Stimulated activated CD8-positive, alpha-beta memory T cell treated with anti-CD3 and anti-CD28 coated beads, Interleukin-7, amount 100 ng/mL, for 4 hours (primary cell): ENCODE measurements around the gene ARSG.

Source experiments
- DNase-seq, 2 donors: peaks; one replicate each; pipeline ENCODE4 v3.0.0-alpha.2; 2020; ENCODE audit warnings: low read depth in 2 of 2

Gene ARSG

DNA sequence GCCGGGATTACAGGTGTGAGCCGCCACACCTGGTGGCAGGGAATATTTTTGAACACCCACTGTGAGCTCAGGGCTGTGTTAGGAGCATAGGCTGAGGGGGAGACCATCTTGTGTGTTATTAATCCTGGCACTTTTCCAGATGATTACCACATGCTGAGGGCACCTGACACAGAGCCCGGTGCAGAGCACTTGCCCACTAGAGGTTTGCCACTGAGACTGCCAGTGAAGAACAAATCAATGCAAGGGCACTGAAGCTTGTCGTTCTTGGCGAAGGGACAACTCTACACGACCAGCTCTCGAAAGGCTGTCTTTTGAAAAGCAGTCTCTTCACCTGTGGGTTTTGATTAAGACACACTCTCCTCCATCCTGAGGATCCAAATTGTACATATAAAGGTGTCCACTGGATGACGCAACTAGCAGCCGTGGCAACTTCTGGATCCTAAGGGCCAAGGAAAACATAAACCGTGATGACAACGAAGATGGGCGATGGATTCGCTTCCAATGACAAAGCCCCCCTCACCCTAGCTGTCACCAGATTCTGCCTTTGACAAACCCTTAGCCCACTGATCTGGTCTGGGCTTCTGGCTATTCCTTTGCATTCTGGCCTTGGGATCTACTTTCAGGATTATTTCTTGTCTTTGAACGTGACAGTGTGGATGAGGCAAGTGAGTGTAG lies 137.3 kb downstream of the ARSG start:
- no peak for DNase-seq

DNA sequence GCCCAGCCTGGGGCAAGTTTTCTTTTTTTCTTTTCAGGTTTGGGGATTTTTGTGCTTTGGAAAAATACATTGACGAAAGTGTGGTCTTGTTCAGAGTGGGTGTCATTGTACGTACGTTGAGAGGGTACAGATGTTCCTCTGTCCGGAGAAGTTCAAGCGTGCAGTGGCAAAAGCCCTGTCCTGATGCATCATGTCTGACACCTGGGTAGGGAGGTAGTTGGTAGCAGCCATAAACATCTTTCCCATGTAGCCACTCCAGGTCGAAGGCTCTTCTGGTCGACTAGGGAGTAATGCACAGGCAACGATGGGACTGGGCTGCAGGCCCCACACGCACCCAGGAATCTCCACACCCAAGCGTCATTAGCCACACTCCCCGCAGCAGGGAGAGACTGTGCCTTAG lies 138.6 kb downstream of the ARSG start:
- DNase-seq = no peak

DNA sequence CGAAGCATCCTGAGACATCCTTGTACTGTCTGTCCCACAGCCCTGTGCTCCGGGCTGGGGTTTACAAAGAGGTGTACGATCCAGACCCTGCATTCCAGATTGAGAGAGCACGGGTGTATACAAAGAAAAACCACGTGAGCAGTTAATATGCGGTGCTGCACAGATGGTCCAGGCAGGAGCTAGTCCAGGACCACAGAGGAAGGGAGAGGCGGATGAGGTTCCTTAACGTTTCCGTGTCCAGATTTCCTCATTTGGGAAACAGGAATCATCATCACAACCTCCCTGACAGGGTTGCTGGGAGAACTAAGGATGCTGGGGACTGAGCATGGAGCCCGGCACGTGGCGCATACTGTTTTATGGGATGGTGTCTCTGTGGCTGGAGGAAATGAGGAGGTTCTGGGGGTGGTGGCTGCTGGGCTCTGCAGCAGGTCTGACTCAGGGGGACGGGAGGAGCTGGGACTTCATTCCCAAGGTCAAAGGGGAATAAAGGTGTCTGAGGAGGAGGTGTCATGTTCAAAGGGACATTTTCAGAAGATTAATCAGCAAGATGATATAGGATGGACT lies 139.8 kb downstream of the ARSG start:
- DNase-seq = no peak

DNA sequence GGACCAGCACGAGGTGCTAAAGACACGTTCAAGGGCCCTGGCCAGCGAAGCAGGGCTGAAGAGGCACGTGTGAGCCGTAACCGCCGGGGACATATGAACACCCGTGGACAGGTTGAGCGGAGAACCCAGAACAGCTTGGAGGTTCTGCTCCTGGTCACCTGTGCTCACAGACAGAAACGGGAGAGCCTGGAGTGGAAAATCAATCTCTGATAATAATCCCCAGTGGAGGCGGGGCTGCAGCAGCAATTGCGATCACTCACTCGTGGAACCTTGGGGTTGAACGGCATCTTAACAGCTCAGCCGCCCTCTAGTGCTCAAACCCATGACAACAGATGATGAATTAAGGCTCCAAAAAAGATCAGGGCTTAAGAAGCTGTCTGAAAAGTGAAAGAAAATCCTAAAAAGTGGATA lies 140.4 kb downstream of the ARSG start:
- DNase-seq = peak in 1 of 2 donors; percentile 15

DNA sequence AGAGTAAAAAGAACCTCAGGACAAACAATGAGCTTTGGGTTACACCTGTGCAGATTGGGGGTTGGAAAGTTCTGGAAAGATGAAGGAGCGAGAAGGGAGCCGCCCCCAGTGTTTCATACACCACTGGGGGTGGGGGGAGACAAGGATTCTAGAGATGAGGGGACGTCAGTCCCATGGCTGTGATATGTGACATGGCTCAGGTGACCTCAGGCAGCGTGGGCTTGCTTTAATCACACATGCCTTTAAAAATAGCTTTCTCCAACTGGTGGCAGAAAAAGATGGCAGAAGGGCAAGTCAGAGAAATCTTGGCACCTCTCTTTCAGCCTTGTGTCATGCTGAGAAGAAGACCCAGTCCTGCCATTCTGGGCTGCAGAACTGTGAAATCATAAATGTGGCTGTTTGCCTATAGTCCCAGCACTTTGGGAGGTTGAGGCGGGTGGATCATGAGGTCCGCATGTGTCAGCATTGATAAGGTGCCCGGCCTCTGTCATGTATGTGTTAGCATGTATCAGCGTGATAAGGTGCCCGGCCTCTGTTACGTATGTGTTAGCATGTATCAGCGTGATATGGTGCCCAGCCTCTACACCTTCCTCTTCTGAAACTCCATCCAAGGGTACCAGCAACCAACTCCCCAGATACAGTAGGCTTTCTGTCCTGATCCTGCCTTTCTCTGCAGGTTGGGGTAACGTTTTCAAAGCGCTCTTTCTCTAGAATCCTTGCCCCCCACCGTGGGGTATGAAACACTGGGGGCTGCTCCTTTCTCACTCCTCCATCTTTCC lies 141.0 kb downstream of the ARSG start:
- DNase-seq = no peak

DNA sequence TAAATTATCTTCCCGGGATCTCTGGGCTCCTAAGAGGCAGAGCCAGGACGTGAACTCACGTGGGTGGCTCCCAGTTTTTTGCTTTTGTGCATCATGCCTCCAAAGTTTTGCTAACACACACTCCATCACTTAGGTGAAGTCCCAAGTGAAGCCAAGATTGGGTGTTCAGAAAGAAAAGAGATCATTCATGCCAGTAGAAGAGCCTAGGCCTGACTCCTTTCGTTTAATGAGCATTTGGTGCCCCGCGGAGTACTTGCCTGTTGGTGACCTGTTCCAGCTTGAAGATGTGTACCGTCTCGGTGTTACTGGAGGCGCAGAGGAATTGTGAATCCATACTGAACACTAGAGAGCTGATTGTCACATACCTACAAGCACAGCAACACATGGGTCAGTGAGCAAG lies 141.9 kb downstream of the ARSG start:
- no peak for DNase-seq

DNA sequence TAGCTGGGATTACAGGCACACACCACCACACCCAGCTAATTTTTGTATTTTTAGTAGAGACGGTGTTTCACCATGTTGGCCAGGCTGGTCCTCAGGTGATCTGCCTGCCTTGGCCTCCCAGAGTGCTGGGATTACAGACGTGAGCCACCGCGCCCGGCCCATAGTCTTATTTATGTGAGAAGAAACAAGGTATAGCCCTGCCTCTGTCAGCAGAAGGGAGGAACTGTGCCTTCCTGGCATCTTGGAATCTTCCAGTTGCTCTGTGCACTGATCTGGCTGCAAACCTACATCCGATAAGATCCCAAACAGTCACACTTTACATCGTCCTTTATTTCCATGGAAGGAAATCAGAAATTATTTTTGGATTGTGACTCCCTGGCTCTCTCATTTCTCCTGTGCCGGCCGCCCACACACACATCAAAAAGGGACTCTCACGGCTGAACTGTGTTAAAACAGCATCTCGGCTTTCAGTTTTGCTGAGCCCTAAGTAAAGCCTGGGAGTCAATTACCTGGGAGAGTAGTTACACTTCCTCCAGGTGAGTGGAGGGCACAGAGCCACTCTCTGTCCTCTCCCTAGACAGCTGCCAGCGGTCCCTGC lies 142.7 kb downstream of the ARSG start:
- DNase-seq = no peak

DNA sequence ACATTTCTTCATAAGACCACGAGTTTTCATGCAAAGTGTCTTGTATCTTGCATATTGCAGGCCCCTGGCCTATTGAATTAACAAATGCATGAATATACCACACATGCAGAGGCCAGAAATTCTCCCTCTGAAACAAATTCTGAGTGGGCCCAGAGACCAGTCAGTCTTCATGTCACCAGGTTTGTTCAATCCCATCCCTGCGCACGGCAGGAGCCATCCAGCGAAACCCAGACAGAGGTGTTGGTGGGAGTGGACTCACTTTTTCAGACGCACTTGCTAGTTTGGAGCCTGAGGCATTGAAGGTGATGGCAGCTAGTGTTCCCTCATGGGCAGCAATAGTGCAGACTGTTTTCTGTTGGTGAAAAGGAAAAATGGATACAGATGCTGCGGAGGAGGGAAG lies 144.1 kb downstream of the ARSG start:
- DNase-seq = no peak

DNA sequence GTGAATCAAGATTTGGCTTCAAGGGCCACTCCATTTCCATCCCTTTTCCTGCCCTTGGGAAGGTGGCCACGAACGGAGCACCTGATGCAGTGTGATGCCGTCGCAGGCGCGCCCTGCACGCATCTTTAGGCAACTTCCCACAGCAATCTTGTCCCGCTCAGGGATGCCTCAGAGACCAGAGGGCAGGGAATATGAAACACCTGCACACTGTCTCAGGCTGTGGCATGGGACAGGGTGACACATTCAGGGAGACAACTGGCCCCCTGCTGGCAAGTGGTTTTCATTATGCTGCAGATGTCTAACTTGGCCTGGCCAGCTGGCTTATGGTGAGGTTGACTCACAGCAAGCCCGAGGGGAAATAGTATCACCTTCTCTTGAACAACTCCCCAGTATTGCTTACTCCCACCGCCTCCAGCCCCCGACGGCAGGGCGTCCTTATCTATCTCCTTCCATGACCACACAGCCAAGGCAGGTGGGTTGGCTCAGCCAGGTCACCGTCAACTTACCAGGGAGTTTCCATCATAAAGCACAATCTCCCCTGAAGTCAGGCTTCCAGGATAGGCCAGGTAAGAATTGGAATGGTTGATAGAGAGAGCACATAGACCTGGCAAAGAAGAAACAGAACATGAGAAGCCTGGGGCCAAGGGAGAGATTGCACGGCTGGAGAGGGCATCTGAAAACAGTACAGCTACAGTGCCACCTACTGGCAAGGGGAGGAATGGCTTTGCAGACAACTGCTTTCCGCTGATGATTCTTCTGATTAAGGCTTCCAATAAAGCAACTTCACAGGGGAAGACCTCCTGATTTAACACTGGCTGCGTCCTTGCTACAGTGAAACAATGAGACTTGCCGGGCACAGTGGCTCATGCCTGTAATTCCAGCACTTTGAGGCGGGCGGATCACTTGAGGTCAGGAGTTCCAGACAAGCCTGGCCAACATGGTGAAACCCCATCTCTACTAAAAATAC lies 144.9 kb downstream of the ARSG start:
- peak; percentile 66 to 74 for DNase-seq

DNA sequence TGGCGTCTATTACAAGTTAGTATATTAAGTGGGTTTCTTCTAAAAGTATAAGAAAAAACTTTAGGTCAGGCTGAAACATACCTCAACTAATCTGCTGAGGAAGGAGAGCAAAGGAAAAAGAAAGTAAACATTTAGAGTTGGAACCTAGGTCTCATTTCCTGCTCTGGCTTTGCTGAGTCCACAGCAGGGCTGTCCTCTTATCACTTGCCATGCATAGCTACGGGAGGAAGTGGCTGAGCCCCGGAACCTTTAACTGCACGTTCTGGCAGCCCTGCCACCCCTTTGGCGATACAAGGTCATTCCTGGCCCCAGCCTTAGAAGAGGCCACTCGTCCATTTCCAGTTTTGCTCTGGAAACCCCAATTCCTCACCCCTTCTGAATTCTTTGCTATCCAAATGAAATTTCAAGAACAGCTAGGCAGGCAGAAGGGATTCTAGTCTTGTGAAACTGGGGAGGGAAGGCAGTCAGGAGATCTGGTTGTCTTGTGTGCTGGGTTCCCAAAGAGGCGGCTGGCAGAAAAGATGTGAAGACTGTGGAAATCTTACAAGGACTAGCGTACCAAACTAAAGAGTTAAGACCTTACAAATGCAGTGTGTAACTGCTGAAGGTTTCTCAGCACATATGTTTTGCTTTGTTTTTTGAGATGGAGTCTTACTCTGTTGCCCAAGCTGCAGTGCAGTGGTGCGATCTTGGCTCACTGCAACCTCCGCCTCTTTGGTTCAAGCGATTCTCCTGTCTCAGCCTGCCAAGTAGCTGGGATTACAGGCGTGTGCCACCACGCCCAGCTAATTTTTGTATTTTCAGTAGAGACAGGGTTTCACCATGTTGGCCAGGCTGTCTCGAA lies 146.9 kb downstream of the ARSG start:
- peak in 1 of 2 donors; percentile 27 for DNase-seq

DNA sequence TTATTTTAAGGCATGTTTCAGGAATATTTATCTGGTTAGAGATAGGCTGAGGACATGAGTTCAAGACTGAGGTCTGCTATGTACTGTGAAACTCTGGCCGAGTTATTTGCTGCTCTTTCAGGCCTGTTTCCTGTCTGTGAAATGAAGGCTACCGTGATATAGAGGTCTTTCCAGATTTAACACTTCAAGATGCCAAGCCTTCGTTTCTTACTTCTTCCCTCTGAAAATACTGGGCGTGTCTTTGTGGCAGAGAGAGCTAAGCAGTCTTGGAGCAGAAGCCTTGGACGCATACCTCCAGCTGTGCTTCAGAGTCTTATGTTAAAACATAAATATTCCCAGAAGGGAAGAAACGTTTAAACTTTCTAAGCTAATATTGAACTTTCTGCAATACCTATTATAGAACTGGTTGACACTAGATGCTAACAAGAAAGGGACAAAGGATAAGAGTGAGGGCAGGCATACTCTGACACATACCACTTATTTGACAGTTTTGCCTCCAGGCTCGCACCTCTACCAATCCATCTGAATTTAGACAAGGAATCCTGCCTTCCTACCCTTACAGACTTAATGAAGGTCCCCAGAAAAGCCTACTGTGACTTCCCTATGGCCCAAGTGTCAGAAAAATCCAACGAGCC lies 148.5 kb downstream of the ARSG start:
- DNase-seq = no peak

DNA sequence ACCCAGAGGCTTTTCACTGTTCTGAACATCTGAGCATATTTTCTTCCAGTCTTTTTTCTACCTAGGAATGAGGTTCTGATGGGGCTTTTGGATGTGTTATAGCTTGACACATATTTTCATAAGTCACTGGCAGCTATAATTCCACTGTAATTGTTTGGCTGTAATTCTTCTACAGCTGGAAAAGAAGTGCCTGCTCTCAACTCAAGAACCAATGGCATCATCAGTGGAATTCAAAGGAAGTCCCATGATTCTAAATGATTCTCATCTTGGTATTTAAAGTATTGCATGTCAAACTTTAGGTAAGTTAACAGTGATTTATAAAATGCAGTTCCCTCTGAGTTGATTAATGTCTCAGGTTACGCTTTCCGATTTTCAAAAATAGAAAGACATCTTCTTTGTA lies 149.2 kb downstream of the ARSG start:
- DNase-seq = no peak

DNA sequence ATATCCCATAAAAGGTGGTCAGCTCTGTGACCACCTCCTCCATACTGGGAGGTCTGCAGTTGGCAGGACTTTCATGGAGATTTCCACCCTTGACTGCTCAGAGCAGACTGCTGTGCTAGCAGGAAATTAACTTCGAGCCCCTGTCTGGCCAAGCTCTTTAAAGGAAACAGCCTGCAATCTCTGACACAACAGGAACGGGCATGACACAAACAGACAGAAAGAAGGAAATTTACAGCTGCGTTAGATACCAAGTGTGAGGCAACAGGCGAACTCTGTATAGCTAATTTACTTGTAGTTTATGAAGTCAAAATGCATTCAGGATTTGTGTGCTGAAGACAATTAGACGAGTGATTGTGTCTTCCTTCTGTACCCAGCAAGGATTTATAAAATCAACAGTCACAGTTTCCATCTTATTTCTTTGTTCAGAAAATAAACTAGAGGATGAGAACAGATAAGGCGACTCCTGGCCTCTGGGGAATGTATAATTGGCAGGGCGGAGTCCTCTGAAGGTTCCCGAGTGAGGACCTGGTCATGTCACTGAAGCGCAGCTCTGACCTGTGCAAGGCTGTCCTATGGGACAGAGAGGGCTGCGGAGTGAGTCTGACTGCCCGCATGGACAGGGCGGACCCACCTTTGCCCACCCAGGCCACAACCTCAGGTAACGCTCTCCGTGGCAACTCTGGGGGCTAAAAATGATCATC lies 149.9 kb downstream of the ARSG start:
- DNase-seq = no peak

DNA sequence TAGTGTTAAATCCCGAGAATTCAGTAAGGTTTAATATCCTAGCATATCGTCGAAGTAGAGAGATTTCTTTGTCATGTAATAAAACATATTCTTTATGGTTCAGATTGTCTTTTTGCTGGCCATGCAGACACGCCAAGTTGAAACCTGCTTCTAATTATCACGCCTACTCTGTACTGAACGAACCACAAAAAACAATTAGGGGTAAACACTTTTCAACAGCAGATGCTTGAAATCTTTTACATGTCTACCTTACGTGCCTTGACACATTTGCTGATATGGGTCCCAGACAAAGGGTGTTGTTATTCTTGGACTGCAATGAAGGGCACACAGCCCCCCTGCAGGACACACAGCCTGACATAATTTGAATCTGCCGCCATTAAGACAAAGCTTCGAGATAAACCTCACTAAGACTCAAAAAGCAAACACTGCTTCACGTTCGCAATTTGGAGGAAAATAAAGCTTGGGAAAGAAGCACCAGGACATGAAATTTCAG lies 152.7 kb downstream of the ARSG start:
- no peak for DNase-seq

DNA sequence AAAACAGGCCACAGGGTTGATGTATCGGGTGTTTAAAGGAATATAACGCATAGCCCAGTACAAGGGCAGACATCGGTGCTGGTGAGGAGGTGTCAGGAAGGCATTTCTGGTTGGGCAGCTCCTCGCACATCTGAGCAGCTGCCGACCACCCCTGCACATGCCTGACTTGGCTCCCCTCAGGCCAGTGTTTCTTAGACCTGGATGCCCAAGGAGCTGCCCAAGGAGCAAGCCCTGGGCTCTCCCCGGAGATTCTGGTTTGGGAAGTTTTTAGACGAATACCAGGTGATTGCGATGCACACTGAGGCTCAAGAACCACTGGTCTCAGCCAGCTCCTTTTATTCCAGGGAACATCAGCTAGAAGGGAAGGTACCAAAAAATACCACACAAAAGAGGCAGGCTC lies 154.4 kb downstream of the ARSG start:
- no peak for DNase-seq

DNA sequence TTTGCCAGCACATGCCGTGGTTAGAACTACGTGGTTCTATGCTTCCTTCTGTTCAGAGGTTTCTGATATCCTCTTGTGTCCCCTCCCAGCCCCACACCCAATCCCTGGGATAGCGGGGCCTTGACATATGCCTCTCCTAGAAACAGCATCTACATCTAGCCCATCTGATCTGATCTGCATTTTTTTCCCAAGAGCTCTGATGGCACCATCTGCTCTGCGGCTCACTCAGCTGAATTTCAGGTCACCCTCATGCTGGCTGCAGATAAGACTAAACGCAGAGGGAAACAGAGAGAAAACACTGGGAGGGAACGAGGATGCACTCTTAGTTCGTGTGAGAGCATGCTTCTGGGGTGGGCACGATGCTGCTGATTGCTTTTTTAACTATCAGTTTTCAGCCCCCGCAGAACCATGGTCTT lies 155.3 kb downstream of the ARSG start:
- no peak for DNase-seq

DNA sequence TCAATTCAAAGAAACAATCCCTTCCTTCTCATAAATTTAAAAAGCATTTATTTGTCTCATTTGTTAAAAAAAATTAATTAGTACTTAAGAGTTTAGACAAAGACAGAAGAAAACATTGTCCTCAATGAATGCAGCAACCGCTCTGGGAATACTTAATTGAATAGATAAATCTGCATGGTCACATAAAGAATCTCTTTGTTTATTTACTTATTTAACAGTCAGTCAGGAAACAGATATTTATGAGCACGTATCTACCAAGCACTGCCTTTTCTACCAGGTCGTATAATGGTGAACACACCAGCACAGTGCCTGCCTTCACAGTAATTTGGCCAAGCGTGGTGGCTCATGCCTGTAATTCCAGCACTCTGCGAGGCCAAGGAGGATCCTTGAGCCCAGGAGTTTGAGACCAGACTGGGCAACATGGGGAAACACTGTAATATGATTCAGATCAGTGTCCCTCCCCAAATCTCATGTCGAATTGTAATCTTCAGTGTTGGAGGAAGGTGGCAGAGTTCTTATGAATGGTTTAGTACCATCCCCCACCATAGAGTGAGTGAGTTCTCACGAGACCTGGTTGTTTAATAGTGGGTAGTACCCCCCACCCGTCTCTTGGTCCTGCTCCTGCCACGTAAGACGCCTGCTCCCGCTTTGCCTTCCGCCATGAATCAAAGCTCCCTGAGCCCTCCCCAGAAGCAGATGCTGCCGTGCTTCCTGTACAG lies 157.9 kb downstream of the ARSG start:
- DNase-seq = no peak

DNA sequence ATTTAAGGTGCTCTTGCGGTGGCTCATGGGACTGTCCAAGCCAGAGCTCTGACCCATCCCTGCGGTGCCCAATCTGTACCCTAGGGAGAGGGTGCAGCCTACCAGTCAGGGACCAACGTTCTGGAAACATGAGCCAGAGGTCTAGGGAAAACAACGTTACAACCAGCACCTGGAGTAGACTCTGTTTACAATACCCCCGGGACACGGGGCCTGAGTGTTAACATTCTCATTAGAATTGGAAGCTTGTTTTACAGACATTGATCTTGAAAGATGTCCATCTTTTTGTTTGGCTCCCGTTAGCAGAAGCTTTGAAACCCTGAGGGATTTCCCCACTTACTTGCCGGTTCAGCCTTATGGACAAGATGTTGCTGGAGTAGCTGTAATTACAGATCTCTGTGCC lies 159.1 kb downstream of the ARSG start:
- no peak for DNase-seq

DNA sequence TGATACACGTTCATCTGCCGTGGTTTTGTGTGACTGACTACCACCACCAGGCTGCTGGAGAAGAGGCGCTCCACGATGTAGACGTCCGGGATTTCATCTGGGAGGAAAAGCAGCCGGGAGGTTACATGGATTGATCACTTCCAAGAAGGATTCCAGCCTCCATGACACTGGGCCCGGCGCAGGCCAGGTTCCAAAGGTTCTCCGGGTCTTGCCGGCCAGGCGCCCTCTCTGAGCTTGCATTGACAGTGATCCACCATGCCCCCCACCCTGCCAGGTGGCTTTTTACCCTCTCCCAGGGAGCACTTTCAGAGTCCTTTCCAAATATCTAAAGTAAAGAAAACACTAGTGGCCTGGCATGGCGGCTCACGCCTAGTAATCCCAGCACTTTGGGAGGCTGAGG lies 159.5 kb downstream of the ARSG start:
- DNase-seq = no peak
